H1 (cell line): ENCODE data around the gene KCNIP2. TPM values are rescaled to one million over a fixed set of nuclear protein-coding genes. Genes with fewer than 3 reads are reported as not detected.
A peak's percentile ranks its signal among the peaks of the same experiment; 100 is the strongest.

Experiments used
- CTCF ChIA-PET: fragments of 300-600 bp; sonication (Branson Sonifier 250); formaldehyde crosslinking; loops from one replicate; lab custom pipeline; 2021; ENCODE audit not compliant: partially characterized antibody; lab: Charles Lee
- POLR2A ChIA-PET: fragments of 300-600 bp; sonication (Branson Sonifier 250); formaldehyde crosslinking; loops from one replicate; lab custom pipeline; 2021; ENCODE audit warnings: inconsistent platforms; ENCODE audit not compliant: partially characterized antibody; lab: Charles Lee
- DNase-seq, 2 experiments: peaks; one replicate each; pipeline versions ENCODE4 v3.0.0 to v3.0.0-alpha.2; 2010 to 2022; ENCODE audit warnings: low spot score in 2 of 2, low read depth in 1 of 2, mixed read lengths in 1 of 2
- FAIRE-seq: peaks from 2 replicates; lab custom pipeline; 2011; peaks lifted over from hg19 to GRCh38; lab: Jason Lieb, UNC
- H2AFZ ChIP-seq: 2 replicates; pipeline ENCODE4 v1.8.1; 2012; ENCODE audit warnings: low read length, inconsistent platforms
- H2AK5ac ChIP-seq: 2 replicates; pipeline ENCODE4 v1.6.1; 2013; ENCODE audit warnings: low read depth, low read length
- H2BK120ac ChIP-seq: replicated peaks from 2 replicates; pipeline ENCODE3; 2013; ENCODE audit warnings: low read depth, low read length, inconsistent platforms
- H2BK12ac ChIP-seq: 2 replicates; pipeline ENCODE4 v1.6.1; 2013; ENCODE audit warnings: low read depth, low read length
- H2BK15ac ChIP-seq: 2 replicates; pipeline ENCODE4 v1.6.1; 2013; ENCODE audit warnings: low read length
- H2BK20ac ChIP-seq: 2 replicates; pipeline ENCODE4 v1.6.1; 2013; ENCODE audit warnings: low read length
- H2BK5ac ChIP-seq: 2 replicates; pipeline ENCODE4 v1.6.1; 2013; ENCODE audit warnings: low read depth, low read length
- H3K14ac ChIP-seq: 2 replicates; pipeline ENCODE4 v1.6.1; 2013; ENCODE audit warnings: inconsistent platforms; ENCODE audit not compliant: insufficient read length
- H3K18ac ChIP-seq: 2 replicates; pipeline ENCODE4 v1.6.1; 2013; ENCODE audit warnings: low read length; ENCODE audit errors: extremely low read depth
- H3K23ac ChIP-seq: 2 replicates; pipeline ENCODE4 v1.6.1; 2013; ENCODE audit warnings: inconsistent platforms; ENCODE audit not compliant: insufficient read length
- H3K23me2 ChIP-seq: 2 replicates; pipeline ENCODE4 v1.6.1; 2013; ENCODE audit warnings: low read depth, low read length
- H3K27ac ChIP-seq: 2 replicates; pipeline ENCODE4 v1.6.1; 2011; ENCODE audit warnings: low read depth, low read length, inconsistent platforms
- H3K27me3 ChIP-seq, 4 experiments: replicated peaks in 1 of 4; 1 replicate in 1 of 4; 2 replicates in 3 of 4; pipeline versions ENCODE4 v1.6.1 to v1.8.1; 2011 to 2013; ENCODE audit warnings: low read length in 3 of 4, mild to moderate bottlenecking in 3 of 4, inconsistent platforms in 2 of 4, mixed read lengths in 2 of 4, moderate library complexity in 1 of 4; ENCODE audit not compliant: control insufficient read depth in 3 of 4, insufficient read depth in 3 of 4; ENCODE audit errors: extremely low read depth in 1 of 4
- H3K36me3 ChIP-seq, 4 experiments: 2 replicates each; pipeline versions ENCODE4 v1.6.1 to v1.8.1; 2011 to 2013; ENCODE audit warnings: mild to moderate bottlenecking in 4 of 4, low read length in 3 of 4, moderate library complexity in 2 of 4, control low read depth in 1 of 4, inconsistent platforms in 1 of 4; ENCODE audit not compliant: insufficient read depth in 4 of 4, control insufficient read depth in 2 of 4
- H3K4ac ChIP-seq: replicated peaks from 2 replicates; pipeline ENCODE3; 2013; ENCODE audit warnings: low read length, low read depth, mixed read lengths, inconsistent platforms; ENCODE audit not compliant: insufficient read length
- H3K4me1 ChIP-seq, 4 experiments: replicated peaks in 1 of 4; 1 replicate in 1 of 4; 2 replicates in 3 of 4; pipeline versions ENCODE4 v1.6.1 to v1.8.1; 2011 to 2013; ENCODE audit warnings: low read length in 3 of 4, inconsistent platforms in 2 of 4, mixed read lengths in 1 of 4; ENCODE audit not compliant: insufficient read depth in 4 of 4, control insufficient read depth in 3 of 4
- H3K4me2 ChIP-seq, 2 experiments: 2 replicates each; pipeline versions ENCODE4 v1.6.1 to v1.8.1; 2011 to 2013; ENCODE audit warnings: low read depth in 2 of 2, low read length in 2 of 2, control low read depth in 1 of 2, inconsistent platforms in 1 of 2, mild to moderate bottlenecking in 1 of 2; ENCODE audit not compliant: insufficient read depth in 1 of 2
- H3K4me3 ChIP-seq, 4 experiments: fragments of 200-600, 300-600 bp in 1 of 4; sonication (generic), shearing (Covaris generic), sonication (Bioruptor Twin) in 1 of 4; 2 replicates each; pipeline versions ENCODE4 v1.5.1 to v1.8.1; 2011 to 2016; ENCODE audit warnings: low read length in 4 of 4, low read depth in 3 of 4, control low read depth in 2 of 4, inconsistent platforms in 2 of 4, mild to moderate bottlenecking in 2 of 4, mixed read lengths in 1 of 4, moderate library complexity in 1 of 4; ENCODE audit not compliant: insufficient read depth in 2 of 4; ENCODE audit errors: extremely low read depth in 1 of 4
- H3K56ac ChIP-seq: replicated peaks from 2 replicates; pipeline ENCODE3; 2013; ENCODE audit warnings: low read depth, mild to moderate bottlenecking, mixed read lengths, low read length, inconsistent platforms; ENCODE audit not compliant: insufficient read length
- H3K79me1 ChIP-seq: 2 replicates; pipeline ENCODE4 v1.6.1; 2013; ENCODE audit warnings: low read depth, low read length, control low read depth
- H3K79me2 ChIP-seq, 2 experiments: 2 replicates each; pipeline versions ENCODE4 v1.6.1 to v1.8.1; 2012 to 2013; ENCODE audit warnings: low read length in 2 of 2, mild to moderate bottlenecking in 2 of 2, inconsistent platforms in 1 of 2; ENCODE audit not compliant: insufficient read depth in 2 of 2, control insufficient read depth in 1 of 2
- H3K9ac ChIP-seq, 4 experiments: replicated peaks in 1 of 4; 1 replicate in 1 of 4; 2 replicates in 3 of 4; pipeline versions ENCODE4 v1.6.1 to v1.8.1; 2011 to 2013; ENCODE audit warnings: low read depth in 3 of 4, low read length in 3 of 4, control low read depth in 2 of 4, mild to moderate bottlenecking in 2 of 4, moderate library complexity in 2 of 4, inconsistent platforms in 1 of 4; ENCODE audit errors: extremely low read depth in 1 of 4
- H3K9me3 ChIP-seq, 2 experiments: 2 replicates each; pipeline versions ENCODE4 v1.6.1 to v1.8.1; 2012 to 2013; ENCODE audit warnings: mild to moderate bottlenecking in 2 of 2, moderate library complexity in 2 of 2, control low read depth in 1 of 2, inconsistent platforms in 1 of 2, low read depth in 1 of 2, low read length in 1 of 2, mixed read lengths in 1 of 2; ENCODE audit not compliant: insufficient read depth in 2 of 2
- H4K20me1 ChIP-seq, 2 experiments: replicated peaks in 1 of 2; 2 replicates each; pipeline versions ENCODE3 to v1.8.1; 2011 to 2013; ENCODE audit warnings: inconsistent platforms in 2 of 2, low read length in 2 of 2, mild to moderate bottlenecking in 1 of 2; ENCODE audit not compliant: insufficient read depth in 2 of 2, control insufficient read depth in 1 of 2
- H4K5ac ChIP-seq: 2 replicates; pipeline ENCODE4 v1.6.1; 2013; ENCODE audit warnings: low read length, low read depth, mixed read lengths, inconsistent platforms; ENCODE audit not compliant: insufficient read length
- H4K8ac ChIP-seq: 2 replicates; pipeline ENCODE4 v1.8.0; 2013; ENCODE audit warnings: mild to moderate bottlenecking, moderate library complexity, low read length, inconsistent platforms; ENCODE audit not compliant: insufficient read depth; ENCODE audit errors: extremely low read depth
- H4K91ac ChIP-seq: replicated peaks from 2 replicates; pipeline ENCODE3; 2013; ENCODE audit warnings: low read length, mixed read lengths, inconsistent platforms; ENCODE audit not compliant: insufficient read length
- ASH2L ChIP-seq: fragments of 200-600, 300-600 bp; sonication (generic); IDR thresholded peaks from one replicate; pipeline ENCODE4 v1.7.1; 2017; ENCODE audit warnings: low read length
- BACH1 ChIP-seq: IDR thresholded peaks from 2 replicates; pipeline ENCODE4 v1.6.1; 2012; ENCODE audit warnings: low read length, improper control_type of control experiment
- CTCF ChIP-seq, 3 experiments: IDR thresholded peaks; 1 replicate in 2 of 3; 2 replicates in 1 of 3; pipeline versions ENCODE4 v1.5.1 to v1.6.1; 2011; ENCODE audit warnings: low read length in 3 of 3, mild to moderate bottlenecking in 3 of 3, inconsistent platforms in 2 of 3, low read depth in 1 of 3, moderate library complexity in 1 of 3; ENCODE audit not compliant: insufficient read depth in 1 of 3; ENCODE audit errors: control extremely low read depth in 1 of 3
- EGR1 ChIP-seq: IDR thresholded peaks from 2 replicates; pipeline ENCODE4 v1.6.1; 2011; ENCODE audit warnings: low read depth, low read length, borderline replicate concordance
- FOSL1 ChIP-seq: IDR thresholded peaks from 2 replicates; pipeline ENCODE4 v1.6.1; 2011; ENCODE audit warnings: mild to moderate bottlenecking, low read depth, low read length, moderate library complexity; ENCODE audit not compliant: insufficient read depth
- JUND ChIP-seq: IDR thresholded peaks from 2 replicates; pipeline ENCODE4 v1.6.1; 2011; ENCODE audit warnings: mild to moderate bottlenecking, improper control_type of control experiment, low read length
- KDM1A ChIP-seq: fragments of 200-600, 300-600 bp; sonication (generic); IDR thresholded peaks from 2 replicates; pipeline ENCODE4 v1.7.1; 2016; ENCODE audit warnings: mild to moderate bottlenecking, low read length, borderline replicate concordance
- MAFK ChIP-seq: IDR thresholded peaks from 2 replicates; pipeline ENCODE4 v1.6.1; 2012; ENCODE audit warnings: low read depth, mild to moderate bottlenecking, improper control_type of control experiment, low read length
- NRF1 ChIP-seq: IDR thresholded peaks from 2 replicates; pipeline ENCODE4 v1.6.1; 2011; ENCODE audit warnings: mild to moderate bottlenecking, low read depth, low read length, improper control_type of control experiment
- PHF8 ChIP-seq: fragments of 200-600 bp; sonication (generic); conservative IDR thresholded peaks from 2 replicates; pipeline ENCODE4 v1.7.1; 2012; ENCODE audit warnings: low read depth, mild to moderate bottlenecking, inconsistent platforms, low read length, moderate library complexity
- SRF ChIP-seq: IDR thresholded peaks from 2 replicates; pipeline ENCODE4 v1.6.1; 2011; ENCODE audit warnings: mild to moderate bottlenecking, low read depth, low read length, moderate library complexity
- WGBS, 2 experiments: shearing (Covaris generic) in 1 of 2; methylation state at CpG; one replicate each; pipeline versions ENCODE4 v1.1.6 to v1.1.7; 2013 to 2015; ENCODE audit warnings: low lambda C conversion rate in 2 of 2, mixed read lengths in 2 of 2, inconsistent platforms in 1 of 2, low coverage in 1 of 2, missing lambda C conversion rate in 1 of 2; ENCODE audit not compliant: insufficient replicate concordance in 2 of 2, insufficient coverage in 1 of 2, insufficient read length in 1 of 2; ENCODE audit errors: extremely low coverage in 1 of 2, missing lambda C conversion rate in 1 of 2; 5-methylcytosine and 5-hydroxymethylcytosine counted together
- polyA plus RNA-seq, 7 experiments: library from polyadenylated mRNA; depleted of rRNA in 3 of 7; stranded (reverse) in 5 of 7; unstranded in 2 of 7; fragments of >200 nt in 5 of 7; fragments of 200-250 nt in 2 of 7; gene quantifications; 1 replicate in 5 of 7; 2 replicates in 1 of 7; 4 replicates in 1 of 7; pipeline versions ENCODE4 v1.2.1 to v1.2.3, GENCODE V29; 2011 to 2013; ENCODE audit warnings: missing spikeins in 2 of 7, mixed read lengths in 2 of 7
- total RNA-seq: library from RNA; stranded (reverse); fragmentation: NEBNext Ultra II Directional; extraction: Animal tissue kit (Norgen Biotek cat#: 25700); gene quantifications from 2 replicates; pipeline ENCODE4 v1.2.1, GENCODE V29; 2021

KCNIP2 gene
- total and polyA plus RNA-seq, 2 of the 8 experiments (the other 6 are each of a cell fraction or from before 2014, with no cell fraction given): 2.7 to 6.0 TPM

DNA sequence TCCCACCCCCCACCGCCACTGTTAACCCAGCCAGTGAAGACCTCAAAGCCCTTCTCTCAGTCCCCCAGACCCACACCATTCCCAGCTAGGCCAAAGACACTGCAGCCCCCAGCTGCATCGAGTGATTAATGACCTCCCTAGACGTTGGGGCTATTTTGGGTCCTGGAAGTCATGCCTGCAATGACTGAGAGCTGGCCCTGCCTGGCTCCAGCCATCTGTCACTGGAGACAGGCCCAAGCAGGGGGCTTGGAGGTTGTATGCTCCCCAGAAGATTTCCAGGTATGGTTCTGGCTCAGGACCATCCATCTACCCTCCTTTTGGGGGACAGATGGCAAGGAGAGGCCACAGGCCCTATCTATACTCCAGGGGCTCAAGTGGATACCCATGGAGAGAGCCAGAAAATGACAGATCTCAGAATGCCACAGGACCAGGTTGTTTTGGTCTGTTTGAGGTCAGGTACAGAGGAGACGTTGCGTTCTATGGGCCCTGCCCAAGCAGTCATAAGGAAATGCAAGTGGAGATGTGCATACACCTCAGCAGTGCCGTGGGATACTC lies 5.1 kb downstream of the KCNIP2 start:
- Histone ChIP-seq H2BK5ac (no peak overlapping the region), H3K4me3 (no peak overlapping the region), H3K23ac (no peak overlapping the region), H2BK12ac (no peak overlapping the region), H3K36me3 (no peaks in the 10 kb centered on the region), H3K79me1 (peaks cover 1% of the 10 kb centered on the region; the same call in 1 of the 2 replicates), H2AK5ac (no peak overlapping the region; the same call in 1 of the 2 replicates), H4K91ac (no peak overlapping the region), H3K18ac (no peak overlapping the region; the same call in 1 of the 2 replicates), H3K9me3 (no peaks in the 10 kb centered on the region), H4K5ac (no peak overlapping the region), H4K20me1 (peaks cover 14 to 25% of the 10 kb centered on the region in 2 experiments), H3K79me2 (no peaks in the 10 kb centered on the region), H4K8ac (no peak overlapping the region), H3K27me3 (peaks cover 3 to 18% (median 18%) of the 10 kb centered on the region in 4 experiments), H2AFZ (no peak overlapping the region), H2BK120ac (peak overlapping the region; percentile 34), H3K9ac (no peak overlapping the region), H3K27ac (no peak overlapping the region), H3K4me1 (peaks cover 3 to 19% (median 11%) of the 10 kb centered on the region in 4 experiments), H3K56ac (no peak overlapping the region), H3K23me2 (peaks cover 14% of the 10 kb centered on the region; the same call in 1 of the 2 replicates), H2BK20ac (no peak overlapping the region), H3K4me2 (peak overlapping the region; percentile 90 to 95; a peak in 1 of 4 replicates), H2BK15ac (no peak overlapping the region), H3K4ac (no peak overlapping the region), H3K14ac (no peak overlapping the region)
- WGBS, 2 experiments: 93% methylated on average over 6 of the region's 6 CpGs; no CpG with 5 or more reads in 1 of the 2 experiments
- POLR2A ChIA-PET: interaction anchor here (3.2 kb wide), 1 partner anchor 20 kb away, joined by 16 read pairs; the partner anchor contains the start of gene OGA
- DNase-seq (no peak), FAIRE-seq (no peak)
- CTCF ChIA-PET: interaction anchor here (0.6 to 7.1 kb wide), 8 partner anchors 18 to 269 kb away, joined by 3 to 70 read pairs (median 6); partner anchors contain the start of gene OGA
- TF ChIP-seq KDM1A (no peak), JUND (no peak), MAFK (no peak), FOSL1 (no peak), SRF (no peak), ASH2L (no peak), PHF8 (no peak), CTCF (IDR thresholded peaks at IDR 0.05; ENCODE audit: control extremely low read depth in 1 of 3, insufficient read depth in 1 of 3, low read depth in 1 of 3, low read length in 3 of 3) (no peak), BACH1 (no peak), EGR1 (no peak), NRF1 (no peak)
